Amniotic epithelial cell (primary cell): ENCODE data around the gene RALA.
"Not testable (repeated sequence)": the region's sequence is repeated elsewhere in the genome, so short reads cannot be mapped to it uniquely, and the experiment has no call there.

Source experiments
- DNase-seq: peaks from one replicate; pipeline ENCODE4 v3.0.0-alpha.2; 2010; ENCODE audit warnings: low read depth

The RALA gene

DNA sequence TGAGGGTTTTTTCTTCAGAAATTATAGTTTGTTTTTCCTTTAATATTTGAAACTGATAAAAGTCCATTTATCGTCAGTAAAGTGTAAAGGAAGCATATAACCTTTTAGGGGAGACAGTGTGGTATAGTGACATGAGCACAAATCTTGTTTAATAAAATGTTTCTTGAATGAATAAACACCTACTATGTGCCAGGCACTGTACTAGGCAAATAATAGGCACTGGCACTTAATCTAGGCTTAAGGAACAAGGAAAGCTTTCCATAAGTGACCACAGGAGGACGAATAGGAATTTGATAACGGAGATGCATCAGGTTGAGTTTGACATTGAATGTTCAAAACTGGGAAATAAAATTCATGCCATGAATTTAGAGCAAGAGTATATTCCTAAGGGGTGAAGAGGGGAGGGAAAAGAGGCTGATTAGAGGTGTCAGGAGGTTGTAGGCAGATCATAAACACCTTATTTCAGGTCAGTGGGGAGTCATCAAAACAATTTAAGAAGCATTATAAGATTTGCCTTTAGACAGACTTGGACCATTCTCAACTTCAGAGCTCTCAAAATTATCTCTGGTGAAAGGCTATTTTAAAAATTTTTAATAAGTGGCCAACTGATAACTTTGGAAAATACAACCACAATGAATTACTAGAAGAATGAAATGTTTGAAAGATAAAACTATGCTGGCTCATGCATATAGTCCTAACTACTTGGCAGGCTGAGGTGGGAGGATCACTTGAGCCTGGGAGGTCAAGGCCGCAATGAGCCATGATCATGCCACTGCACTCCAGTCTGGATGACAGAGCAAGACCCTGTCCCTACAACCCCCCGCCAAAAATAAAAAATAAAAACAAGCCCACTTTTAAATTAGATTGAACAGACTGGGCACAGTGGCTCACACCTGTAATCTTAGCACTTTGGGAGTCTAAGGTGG lies 22.4 kb downstream of the RALA start:
- DNase-seq, result peak; percentile 28

DNA sequence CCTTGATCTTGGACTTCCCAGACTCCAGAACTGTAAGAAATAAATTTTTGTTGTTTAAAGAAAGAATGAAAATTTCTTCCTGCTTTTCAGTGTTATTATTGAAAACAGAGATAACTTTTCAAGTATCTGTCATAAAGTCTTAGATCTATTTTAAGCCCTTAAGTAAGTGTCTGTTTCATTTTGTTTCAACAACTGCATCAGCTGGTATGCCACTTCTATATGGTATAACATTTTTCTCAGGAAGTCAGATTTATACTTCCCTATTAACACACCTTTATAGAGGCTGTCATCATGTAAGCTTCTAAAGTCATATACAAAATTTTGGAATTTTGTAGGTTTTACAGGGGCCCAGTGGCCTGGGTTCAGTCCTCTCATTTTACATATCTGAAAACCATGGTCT lies 24.4 kb downstream of the RALA start:
- no peak for DNase-seq

DNA sequence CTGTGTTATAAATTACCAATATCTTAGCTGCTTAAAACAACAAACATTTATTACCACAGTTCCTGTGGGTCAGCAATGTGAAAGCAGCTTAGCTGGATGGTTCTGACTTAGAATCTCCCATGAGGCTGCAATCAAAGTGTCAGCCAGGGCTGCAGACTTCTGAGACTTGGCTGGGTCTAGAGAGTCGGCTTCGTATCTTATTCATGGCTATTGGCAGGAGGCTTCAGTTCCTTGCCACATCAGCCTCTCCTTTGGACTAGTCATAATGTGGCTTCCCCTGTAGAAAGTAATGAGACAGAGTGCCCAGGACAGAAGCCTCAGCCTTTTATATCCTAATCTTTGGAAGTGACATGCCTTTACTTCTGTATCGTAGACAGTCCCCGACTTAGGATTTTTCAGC lies 27.3 kb downstream of the RALA start:
- DNase-seq, result peak; percentile 15

DNA sequence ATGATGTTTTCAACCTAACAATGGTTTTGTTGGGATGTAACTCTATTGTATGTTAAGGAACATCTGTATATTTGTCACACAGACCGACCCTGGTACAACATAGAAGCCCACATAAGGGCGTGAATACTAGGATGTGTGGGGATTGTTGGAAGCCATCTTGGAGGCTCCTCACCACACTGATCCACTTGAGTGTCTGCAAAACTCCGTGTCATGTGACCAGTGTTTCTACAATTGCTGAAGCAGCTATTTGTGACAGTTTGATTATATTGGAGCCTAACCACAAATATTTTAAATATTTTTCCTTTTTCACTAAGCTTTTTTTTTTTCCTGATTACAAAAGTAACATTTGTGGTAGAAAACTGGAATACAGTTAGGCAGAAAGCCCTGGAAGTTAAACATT lies 27.9 kb downstream of the RALA start:
- DNase-seq, result peak; percentile 15

DNA sequence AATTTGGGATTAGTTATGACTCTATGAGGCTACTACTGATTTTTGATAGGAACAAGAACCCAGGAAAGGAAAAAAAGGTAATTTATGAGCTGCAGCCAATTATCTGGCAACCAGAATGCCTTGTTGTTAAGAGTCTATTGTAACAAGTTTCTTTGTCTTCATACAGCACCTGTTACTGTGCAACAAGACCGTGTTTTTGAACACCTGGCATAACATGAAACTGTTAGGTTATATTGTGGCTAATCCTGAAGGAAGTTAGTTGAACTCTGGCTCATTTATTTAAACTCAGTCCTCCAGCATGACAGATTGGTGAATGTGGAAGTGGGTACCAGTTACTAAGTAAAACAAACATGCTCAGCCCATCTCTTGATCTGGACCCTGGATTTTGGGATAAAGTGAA lies 33.0 kb downstream of the RALA start:
- no peak for DNase-seq

DNA sequence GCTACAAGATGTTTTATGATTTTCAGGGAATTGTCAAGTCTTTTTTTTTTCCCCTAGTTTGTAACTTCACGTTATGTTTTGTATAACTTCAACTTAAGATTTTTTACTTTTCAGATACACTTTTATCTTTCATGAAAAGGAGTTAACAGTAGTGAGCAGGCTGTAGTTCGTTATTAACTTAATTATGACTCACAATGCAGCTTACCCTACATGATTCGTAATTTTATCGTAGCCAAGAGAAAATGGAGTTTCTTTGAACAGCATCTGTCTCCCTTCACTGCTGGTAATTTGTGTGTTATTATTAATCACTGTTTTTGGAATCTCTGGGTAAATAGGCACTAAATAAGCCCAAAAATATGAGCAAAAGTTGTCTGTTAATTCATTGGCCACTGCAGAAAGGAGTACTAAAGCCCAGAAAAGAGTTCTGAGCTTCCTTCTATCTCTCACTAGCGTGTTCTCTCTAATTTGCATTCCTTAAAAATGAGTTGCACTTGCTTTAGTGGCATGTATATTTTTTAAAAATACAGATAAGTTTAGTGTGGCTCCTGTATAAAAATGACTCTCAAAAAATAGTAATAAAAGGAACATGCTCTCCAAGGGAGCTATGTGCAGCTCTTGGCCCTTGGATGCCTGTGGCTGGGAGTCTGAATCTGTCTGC lies 36.1 kb downstream of the RALA start:
- no peak for DNase-seq

DNA sequence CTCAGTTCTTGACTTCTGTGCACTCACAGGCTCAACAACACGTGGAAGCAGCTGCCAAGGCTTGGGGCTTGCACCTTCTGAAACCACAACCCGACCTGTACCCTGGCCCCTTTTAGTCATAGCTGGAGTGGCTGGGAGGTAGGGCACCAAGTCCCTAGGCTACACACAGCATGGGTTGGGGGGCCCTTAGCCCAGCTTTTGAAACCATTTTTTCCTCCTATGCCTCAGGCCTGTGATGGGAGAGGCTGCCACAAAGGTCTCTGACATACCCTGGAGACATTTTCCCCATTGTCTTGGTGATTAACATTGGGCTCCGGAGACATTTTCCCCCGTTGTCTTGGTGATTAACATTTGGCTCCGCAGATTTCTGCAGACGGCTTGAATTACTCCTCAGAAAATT lies 38.6 kb downstream of the RALA start:
- DNase-seq, result no peak

DNA sequence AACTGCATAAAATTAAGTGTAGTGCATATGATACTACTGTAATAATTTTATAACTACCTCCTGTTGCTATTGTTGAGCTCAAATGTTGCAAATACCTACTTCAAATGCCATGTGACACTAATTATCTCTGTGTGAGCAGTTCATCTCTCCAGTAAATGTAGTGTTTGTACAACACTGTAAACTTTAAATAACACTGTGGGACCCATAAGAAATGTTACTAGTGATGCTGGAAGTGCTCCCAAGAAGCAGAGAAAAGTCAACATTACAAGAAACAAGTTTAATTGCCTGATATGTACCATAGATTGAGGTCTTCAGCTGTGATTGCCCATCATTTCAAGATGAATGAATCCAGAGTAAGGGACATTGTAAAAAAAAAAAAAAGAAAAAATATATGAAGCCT lies 39.9 kb downstream of the RALA start:
- DNase-seq, result no peak

DNA sequence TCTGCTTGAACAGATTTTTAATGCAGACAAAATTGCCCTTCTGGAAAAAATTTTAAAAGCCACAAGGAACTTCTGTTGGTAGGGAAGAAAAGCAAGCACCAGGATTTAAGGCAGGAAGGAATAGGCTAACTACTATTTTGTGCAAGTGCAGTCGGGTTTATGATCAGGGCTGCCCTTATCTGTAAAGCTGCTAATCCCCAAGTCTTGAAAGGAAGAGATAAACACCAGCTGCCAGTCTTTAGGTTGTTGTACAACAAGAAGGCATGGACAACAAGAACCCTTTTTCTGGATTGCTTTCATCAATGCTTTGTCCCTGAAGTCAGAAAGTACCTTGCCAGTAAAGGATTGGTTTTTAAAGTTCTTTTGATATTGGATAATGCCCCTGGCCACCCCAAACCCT lies 40.7 kb downstream of the RALA start:
- peak; percentile 41 for DNase-seq

DNA sequence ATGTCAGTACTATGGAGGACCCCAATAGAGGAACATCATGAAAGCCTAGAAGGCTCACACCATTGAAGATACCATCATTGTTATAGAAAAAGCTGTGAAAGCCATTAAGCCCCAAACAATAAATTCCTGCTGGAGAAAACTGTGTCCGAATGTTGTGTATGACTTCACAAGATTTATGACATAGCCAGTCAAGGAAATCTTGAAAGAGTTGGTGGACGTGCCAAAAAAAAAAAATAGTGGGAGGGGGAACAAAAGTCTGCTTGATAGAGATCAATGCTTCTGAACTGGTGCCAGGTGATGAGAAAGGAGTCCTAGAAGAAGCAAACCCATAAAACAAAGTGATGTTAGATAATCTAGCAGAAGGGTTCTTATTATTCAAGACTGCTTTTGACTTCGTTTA lies 41.2 kb downstream of the RALA start:
- no peak for DNase-seq

DNA sequence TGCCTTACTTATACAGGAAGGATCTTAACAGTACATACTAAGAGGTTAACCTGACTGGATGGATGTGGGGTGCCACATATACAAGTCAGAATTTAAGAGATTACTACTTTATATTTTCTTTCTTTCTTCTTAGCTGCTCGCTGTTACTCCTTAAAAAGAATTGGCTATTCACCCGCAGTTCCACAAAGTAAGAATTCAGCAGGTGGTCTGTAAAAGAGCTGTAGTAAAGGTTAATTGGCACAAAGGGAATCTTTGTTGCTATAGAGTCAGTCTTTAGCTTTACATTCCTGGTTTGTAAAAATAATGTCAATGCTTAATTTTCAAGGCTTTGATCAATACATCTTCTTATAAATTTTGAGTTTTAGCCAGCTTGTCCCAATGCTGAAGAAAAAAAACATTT lies 43.2 kb downstream of the RALA start:
- no peak for DNase-seq

DNA sequence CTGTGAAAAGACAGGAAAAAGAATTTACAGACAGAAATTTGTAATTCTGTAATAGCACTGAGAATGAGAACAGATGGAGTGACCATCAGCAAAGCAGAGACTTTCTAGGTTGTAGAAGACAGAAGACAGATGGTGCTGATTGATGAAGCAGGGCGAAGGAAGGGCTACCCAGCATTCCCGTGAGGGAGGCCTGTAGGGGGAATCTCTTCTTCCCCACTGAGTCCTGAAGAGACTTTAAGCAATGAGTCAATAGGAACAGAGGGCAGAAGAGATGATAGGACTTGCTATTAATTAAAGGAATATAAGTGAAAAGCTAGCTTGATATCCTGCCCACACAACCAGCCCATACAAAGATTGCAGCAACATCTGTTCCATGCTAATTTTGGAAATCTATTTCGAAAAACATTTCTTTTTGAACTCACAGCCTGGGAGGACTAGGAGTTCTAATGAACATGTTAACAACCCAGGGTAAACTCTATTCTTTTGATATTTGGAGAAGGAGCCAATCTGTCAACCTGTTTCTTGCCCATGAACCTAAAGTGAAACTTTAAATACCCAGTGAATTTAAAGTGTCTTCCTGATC lies 44.1 kb downstream of the RALA start:
- DNase-seq, result peak; percentile 75

DNA sequence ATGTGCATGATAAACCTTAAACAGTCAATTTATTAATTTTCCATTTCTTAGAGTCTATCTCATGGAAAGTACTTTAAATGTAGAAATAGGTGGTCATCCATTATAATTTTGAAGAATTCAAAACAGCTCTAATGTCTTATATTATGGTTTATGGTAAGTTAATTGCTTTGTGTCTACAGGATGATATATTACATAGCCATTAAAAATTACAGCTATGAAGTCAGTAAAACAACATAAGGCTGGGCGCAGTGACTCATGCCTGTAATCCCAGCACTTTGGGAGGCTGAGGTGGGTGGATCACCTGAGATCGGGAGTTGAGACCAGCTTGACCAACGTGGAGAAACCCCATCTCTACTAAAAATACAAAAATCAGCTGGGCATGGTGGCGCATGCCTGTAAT lies 44.9 kb downstream of the RALA start:
- not testable (repeated sequence) for DNase-seq

DNA sequence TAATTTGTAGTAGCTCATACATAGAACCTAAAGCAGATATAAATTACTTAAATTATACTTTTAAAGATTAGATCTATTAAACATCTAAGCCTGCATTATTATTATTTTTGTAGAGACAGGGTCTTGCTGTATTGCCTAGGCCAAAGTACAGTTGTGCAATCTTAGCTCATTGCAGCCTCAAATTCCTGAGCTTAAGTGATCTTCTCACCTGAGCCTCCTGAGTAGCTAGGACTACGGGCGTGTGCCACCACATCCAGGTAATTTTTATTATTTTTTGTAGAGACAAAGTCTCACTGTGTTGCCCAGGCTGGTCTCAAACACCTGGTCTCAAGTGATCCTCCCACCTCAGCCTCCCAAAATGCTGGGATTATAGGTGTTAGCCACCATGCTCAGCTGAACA lies 46.7 kb downstream of the RALA start:
- DNase-seq, result no peak

DNA sequence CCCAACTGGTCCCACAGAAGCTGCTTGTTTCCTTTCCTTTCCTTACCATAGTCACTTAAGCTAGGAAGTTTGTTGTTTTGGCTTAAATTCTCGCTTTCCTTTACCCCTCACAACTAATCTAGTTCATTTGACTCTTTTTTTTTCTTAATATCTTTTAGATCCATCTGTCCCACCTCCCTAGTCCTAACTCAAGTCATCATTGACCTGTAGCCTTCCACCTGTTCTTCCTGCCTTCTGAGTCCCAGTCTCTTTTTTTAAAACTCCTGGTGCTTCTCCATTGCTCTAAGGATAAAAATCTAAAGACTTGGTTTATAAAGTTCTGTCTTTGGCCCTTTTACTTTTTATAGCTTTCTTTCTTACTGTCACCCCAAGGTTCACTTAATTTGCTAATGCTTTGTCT lies 47.6 kb downstream of the RALA start:
- DNase-seq, result no peak

DNA sequence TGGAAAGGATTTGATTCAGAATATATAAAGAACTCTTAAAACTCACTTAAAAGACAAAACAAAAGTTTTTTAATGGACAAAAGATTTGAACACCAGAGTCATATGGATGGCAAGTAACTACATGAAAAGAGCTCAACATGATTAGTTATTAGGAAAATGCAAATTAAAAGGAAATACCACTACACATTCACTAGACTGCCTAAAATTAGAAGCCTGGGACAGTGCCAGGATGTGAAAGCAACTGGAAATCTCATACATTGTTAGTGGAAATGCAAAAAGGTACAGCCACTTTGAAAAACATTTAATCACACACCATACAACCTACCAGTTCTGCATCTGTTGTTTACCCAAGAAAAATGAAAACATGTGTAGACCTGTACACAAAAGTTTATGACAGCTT lies 48.8 kb downstream of the RALA start:
- no peak for DNase-seq

DNA sequence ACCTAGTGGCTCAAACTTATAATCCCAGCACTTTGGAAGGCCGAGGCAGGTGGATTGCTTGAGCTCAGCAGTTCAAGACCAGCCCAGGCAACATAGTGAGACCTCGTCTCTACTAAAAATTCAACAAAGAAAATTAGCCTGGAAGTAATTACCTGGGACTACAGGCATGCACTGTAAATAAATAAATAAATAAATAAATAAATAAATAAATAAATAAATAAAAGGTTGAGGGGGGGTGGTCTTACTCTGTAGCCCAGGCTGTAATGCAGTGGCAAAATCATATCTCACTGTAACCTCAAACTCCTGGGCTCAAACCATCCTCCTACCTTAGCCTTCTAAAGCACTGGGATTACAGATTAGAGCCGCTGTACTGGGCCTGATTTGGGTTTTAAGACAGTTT lies 50.5 kb downstream of the RALA start:
- DNase-seq, result no peak

DNA sequence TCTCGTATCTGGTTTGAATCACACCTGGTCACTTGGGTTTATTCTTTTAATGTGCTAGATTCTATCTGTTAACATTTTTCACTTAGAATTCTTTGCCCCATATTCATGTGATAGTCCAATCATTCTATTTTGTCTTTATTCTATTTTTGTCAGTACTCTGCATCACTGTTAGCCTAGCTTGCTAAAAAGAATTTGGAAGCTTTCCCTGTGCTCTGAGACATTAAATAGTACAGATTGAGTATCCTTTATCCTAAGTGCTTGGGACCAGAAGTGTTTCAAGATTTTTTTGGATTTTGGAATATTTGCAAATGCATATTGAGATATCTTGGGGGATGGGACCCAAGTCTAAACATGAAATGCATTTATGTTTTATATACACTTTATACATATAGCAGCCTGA lies 51.0 kb downstream of the RALA start:
- DNase-seq, result no peak

DNA sequence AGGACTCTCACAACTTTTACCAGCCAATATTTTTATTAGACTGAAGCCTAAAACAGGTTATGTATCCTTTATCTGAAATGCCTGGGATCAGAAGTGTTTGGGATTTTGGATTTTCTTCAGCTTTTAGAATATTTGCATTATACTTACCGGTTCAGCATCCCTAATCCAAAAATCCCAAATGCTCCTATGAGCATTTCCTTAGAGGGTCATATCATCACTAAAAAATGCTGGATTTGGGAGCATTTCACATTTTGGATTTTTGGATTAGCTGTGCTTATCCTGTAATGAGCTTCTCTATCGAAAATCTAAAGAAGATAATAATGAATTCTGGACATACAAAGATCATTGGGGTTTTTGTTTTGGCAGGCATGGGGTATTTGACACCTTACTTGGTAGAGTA lies 53.0 kb downstream of the RALA start:
- DNase-seq, result no peak

DNA sequence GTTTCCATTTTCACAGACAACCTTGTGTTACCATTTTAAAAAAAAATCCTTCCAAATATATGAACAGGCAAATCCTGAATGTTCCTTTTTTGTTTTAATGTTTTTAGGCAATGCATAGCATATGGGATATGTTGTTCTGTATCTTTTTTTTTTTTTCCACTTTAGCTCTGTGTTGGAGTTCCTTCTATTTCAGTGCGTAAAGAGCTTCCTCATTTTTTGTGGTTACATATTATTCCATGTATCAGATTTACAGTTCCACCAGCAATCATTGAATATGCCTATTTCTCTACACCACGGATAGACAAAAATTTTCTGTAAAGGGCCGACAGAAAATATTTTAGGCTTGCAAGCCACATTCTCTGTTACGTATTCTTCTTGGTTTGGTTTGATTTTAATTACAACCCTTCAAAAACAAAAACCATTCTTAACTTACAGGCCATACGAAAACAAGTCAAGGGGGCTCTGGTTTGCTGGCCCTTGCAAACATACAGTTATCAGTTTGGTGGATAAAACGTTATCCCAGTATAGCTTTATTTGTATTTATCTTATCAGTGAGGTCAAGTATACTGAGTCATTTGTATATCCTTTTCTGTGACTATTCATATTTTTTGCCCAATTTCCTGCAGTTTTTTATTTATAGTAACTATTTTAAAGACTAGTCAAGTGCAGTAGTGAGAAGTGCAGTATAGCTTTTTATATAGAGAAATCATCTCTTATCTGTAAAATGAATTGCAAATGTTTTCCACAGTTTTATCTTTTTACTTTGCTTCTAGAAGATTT lies 55.7 kb downstream of the RALA start:
- DNase-seq, result peak; percentile 42

DNA sequence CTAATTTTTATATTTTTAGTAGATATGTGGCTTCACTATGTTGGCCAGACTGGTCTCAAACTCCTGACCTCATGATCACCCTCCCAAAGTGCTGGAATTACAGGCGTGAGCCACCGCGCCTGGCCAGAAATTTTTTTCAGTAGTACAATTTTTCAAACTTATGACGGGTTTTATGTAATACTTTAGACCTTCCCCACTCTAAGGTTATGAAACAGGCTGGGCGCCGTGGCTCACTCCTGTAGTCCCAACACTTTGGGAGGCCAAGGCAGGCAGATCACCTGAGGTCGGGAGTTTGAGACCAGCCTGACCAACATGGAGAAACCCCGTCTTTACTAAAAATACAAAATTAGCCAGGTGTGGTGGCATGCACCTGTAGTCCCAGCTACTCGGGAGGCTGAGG lies 56.5 kb downstream of the RALA start:
- DNase-seq, result not testable (repeated sequence)

DNA sequence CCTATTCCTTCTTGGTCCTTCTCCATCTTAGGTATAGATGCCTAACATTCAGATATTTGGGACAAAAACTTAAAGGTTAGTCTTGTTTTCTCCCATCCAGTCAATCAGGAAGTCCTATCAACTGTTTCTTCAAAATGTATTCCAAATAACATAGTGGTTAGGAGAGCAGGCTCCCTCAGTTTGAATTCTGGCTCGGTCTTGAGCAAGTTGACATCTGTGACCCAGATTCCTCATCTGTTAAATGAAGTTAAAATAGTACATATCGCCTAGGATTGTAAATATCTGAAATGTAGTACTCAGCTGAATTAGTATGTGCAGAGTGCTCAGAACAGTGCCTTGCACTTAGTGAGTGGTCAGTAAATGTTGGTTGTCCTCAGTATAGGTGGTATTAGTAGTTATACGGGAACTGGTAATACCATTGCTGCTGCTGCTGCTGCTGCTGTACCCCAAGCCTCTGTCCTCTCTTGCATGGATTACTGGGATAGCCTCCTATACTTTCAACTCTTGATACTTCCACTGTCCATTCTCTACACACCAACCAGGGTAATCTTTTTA lies 58.6 kb downstream of the RALA start:
- no peak for DNase-seq
